Measurements from ENCODE around the gene MUS81.
A peak's percentile ranks its signal among the peaks of the same experiment; 100 is the strongest.

MUS81 gene

GRCh38 chr11:65911682-65912568, 51.7 kb downstream of the MUS81 start:
- TF ChIP-seq CTCF (IDR thresholded peaks at IDR 0.05; ENCODE audit: extremely low read depth, insufficient read depth, missing control alignments): peak; percentile 16
- peak; percentile 17 for DNase-seq (ENCODE audit: low spot score)
- in situ Hi-C loops (cut with MboI; ENCODE audit: low pct_unique_long_range_greater_than_20kb, low sequenced_read_pairs, unreplicated experiment): no loop called here

GRCh38 chr11:65912845-65913244, 52.6 kb downstream of the MUS81 start:
- DNase-seq (ENCODE audit: low spot score): peak; percentile 50
- in situ Hi-C loops (cut with MboI; ENCODE audit: low pct_unique_long_range_greater_than_20kb, low sequenced_read_pairs, unreplicated experiment): no loop called here
- TF ChIP-seq CTCF (IDR thresholded peaks at IDR 0.05; ENCODE audit: extremely low read depth, insufficient read depth, missing control alignments): no peak

- in situ Hi-C loops (cut with MboI; ENCODE audit: low pct_unique_long_range_greater_than_20kb, low sequenced_read_pairs, unreplicated experiment): no loop called here
- no peak for TF ChIP-seq CTCF (IDR thresholded peaks at IDR 0.05; ENCODE audit: extremely low read depth, insufficient read depth, missing control alignments)
- DNase-seq (ENCODE audit: low spot score): no peak
Measured at GRCh38 chr11:65915101-65915820, 55.0 kb downstream of the MUS81 start.

GRCh38 chr11:65915821-65916251, 55.6 kb downstream of the MUS81 start:
- in situ Hi-C loops (cut with MboI; ENCODE audit: low pct_unique_long_range_greater_than_20kb, low sequenced_read_pairs, unreplicated experiment): no loop called here
- no peak for DNase-seq (ENCODE audit: low spot score)
- TF ChIP-seq CTCF (IDR thresholded peaks at IDR 0.05; ENCODE audit: extremely low read depth, insufficient read depth, missing control alignments): no peak

Measured in GM13977 (cell line).